Measurements from ENCODE around the gene TM9SF2. TPM values are rescaled to one million over a fixed set of nuclear protein-coding genes. Genes with fewer than 3 reads are reported as not detected.

Gene TM9SF2
- total RNA-seq, 2 experiments from 2014 or later = 61.8 to 62.4 TPM

DNA sequence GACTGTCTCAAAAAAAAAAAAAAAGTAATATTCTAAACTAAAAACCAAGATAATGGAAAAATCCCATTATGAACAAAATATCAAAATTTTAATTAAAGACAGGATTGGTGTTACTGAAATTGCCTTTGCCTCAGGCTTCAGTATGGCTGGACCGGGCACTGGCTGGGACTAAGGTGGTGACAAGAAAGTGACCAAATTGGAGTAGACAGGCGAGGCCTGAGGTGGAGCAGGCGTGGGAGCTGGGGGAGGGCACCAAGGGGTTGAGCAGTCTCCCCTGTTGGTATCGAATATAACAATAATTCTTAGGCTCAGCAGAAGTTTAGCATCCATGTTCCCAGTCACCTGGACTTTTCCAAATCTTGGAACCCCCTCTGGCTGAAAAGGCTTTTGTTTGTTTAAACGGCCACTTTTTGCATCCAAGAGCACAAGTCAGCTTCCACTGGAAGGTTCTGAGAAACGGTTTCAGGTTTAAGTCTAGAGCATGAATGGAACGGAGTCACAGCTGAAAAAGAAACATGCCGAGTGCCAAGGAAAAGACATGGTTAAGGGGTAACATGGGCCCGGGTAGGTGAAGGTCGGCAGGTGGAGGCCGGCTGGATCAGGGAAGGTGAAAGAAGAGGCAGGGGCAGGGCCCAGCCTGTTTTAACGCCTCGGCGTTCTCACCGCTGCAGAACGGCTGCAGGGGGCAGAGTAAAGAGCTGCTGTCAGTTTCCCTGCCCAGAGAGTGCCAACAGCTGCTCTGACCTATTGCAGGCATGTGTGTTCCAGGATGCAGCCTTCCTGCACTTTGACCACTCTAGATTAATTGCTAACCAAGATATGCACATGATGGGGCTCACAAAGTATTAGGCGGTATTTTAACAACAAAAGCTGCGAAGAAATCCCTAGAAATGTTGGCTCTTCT, 104.4 kb downstream of the TM9SF2 start:
- Mint-ChIP-seq H3K4me1 (peaks cover 37% of the 10 kb centered on the region), H3K27ac (peak overlapping the region; percentile 50), H3K9me3 (no peaks in the 10 kb centered on the region), H3K4me3 (peak overlapping the region; percentile 83), H3K36me3 (peaks cover 7% of the 10 kb centered on the region), H3K27me3 (no peaks in the 10 kb centered on the region)
- peak; percentile 47 for DNase-seq

DNA sequence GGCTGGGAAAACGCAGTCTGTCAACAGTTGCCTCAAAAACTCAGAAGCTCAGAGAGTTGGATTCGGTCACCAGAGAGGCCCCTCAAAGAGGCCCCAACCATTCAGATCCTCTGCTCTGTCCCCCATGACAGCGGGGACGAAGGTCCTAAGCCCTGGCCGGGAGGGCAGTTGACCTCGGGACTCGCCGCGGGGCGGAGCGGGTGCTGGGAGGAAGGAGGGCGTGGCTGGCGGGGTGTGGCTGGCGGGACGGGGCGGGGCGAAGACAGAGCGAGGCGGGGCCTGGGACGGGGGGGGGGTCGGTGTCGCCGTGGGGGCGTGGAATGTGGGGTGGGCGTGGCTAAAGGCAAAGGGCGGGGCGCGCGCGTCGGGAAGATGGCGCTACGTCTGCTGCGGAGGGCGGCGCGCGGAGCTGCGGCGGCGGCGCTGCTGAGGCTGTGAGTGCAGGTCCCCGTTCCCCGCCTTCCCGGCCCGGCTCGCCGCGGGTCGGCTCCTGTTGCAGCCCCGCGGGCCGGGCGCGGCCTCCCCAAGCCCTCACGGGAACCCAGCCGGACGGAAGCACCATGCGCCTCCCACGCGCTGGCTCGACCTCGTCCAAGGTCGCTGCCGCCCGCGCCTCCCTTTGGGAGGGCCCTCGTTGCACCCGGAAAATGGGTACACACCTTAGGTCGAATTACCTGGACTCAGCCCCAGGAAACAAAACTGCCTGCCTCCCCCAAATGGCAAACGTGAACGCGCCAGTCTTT, 105.2 kb downstream of the TM9SF2 start, which contains the start of gene CLYBL:
Gene CLYBL, plus strand, starts transcription at position 367 of the 743 bp plus-strand sequence.
- no peaks in the 10 kb centered on the region for H3K9me3 Mint-ChIP-seq
- DNase-seq = peak; percentile 88
- peak within 1 kb of the TSS; percentile 86 for H3K27ac Mint-ChIP-seq
- peaks cover 7% of the 10 kb centered on the region for H3K36me3 Mint-ChIP-seq
- peaks cover 34% of the 10 kb centered on the region for H3K4me1 Mint-ChIP-seq
- H3K27me3 Mint-ChIP-seq = no peaks in the 10 kb centered on the region
- peak within 1 kb of the TSS; percentile 83 for H3K4me3 Mint-ChIP-seq

DNA sequence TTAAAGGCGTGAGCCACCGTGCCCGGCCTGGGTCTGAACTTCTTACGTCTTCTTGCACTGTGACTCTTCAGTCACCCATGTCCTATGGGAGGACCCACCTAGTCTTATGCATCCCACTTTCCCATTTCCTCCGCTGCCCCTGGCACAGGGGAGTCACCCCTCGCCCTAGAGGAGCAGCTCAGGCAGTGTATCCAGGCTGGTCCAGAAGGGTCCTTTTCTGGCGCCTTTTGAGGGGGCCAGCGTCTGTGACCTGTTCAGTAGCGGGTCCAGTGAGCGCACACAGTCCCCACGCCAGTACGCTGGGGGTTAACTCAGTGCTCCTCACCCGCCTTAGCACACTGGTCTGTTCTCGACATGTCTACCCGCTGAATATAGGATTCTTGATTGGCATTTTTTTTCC, 107.1 kb downstream of the TM9SF2 start:
- no peak for DNase-seq
- Mint-ChIP-seq H3K4me1 (peaks cover 28% of the 10 kb centered on the region), H3K27ac (peak overlapping the region; percentile 20), H3K36me3 (peaks cover 7% of the 10 kb centered on the region), H3K27me3 (no peaks in the 10 kb centered on the region), H3K9me3 (no peaks in the 10 kb centered on the region), H3K4me3 (peak overlapping the region; percentile 22)

DNA sequence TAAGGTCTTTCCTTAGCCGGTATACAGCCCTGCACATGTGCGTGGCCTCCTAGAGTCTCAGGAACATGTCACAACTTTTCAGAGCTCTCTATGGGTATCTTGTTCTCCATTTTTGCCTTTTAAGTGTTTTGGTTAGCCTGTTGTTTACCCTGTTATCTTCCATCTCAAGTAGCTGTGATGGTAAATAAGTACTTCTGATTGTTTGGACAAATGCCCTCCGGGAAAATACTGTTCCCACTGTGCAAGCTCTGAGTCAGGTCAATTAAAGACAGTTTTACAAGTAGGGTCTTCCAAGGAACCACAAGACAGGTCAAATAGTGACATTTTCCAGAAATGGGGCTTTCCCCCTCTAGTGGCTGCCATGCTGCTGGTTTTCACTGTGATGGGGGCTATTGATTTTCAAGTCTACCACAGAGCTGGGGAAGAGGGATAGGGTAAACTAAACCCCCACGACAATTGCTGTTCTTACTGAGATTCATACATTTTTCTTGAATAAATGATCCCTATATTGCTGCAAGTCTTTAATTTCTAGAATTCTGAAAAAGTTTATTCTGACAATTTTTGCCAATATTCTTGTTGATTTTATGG, 109.5 kb downstream of the TM9SF2 start:
- H3K4me1 Mint-ChIP-seq = peaks cover 27% of the 10 kb centered on the region
- H3K27ac Mint-ChIP-seq = no peak overlapping the region
- H3K4me3 Mint-ChIP-seq = no peak overlapping the region
- no peak for DNase-seq
- no peaks in the 10 kb centered on the region for H3K27me3 Mint-ChIP-seq
- peaks cover 7% of the 10 kb centered on the region for H3K36me3 Mint-ChIP-seq
- no peaks in the 10 kb centered on the region for H3K9me3 Mint-ChIP-seq

Other genes with a start within 250 kb of the TM9SF2 start
- gene GPR18, start 243.1 kb upstream of the TM9SF2 start, total RNA-seq = 10 to 100 TPM; 16.9 to 17.6 TPM
- gene GPR183, start 194.1 kb upstream of the TM9SF2 start, total RNA-seq = 1 to 10 TPM; 4.3 to 4.5 TPM
- 1 to 10 TPM; 4.4 to 4.9 TPM for gene CLYBL, start 105.2 kb downstream of the TM9SF2 start, total RNA-seq

All from activated naive CD8-positive, alpha-beta T cell treated with anti-CD3 and anti-CD28 coated beads for 36 hours (primary cell).